HG02759 (cell line): Measurements from ENCODE around the gene ZNF428.

Experiments
- ATAC-seq: cut with Tn5 transposase; IDR thresholded peaks from one replicate; pipeline ENCODE4 v1.9.1; 2021; ENCODE audit warnings: mild to moderate bottlenecking, moderate library complexity; ENCODE audit not compliant: unreplicated experiment

The ZNF428 gene

GRCh38 chr19:43569657-43570056, 49.8 kb downstream of the ZNF428 start:
- no peak for ATAC-seq

GRCh38 chr19:43564800-43565199, 54.6 kb downstream of the ZNF428 start:
- ATAC-seq, result no peak

GRCh38 chr19:43563816-43564457, 55.5 kb downstream of the ZNF428 start:
- ATAC-seq, result no peak

GRCh38 chr19:43562698-43563241, 56.7 kb downstream of the ZNF428 start:
- ATAC-seq, result peak; percentile 85

GRCh38 chr19:43562226-43562697, 57.2 kb downstream of the ZNF428 start:
- ATAC-seq, result no peak

- no peak for ATAC-seq
Observed at GRCh38 chr19:43561139-43561970, 58.1 kb downstream of the ZNF428 start.

GRCh38 chr19:43560687-43561086, 58.7 kb downstream of the ZNF428 start:
- ATAC-seq, result no peak
